HG03103 (cell line): Measurements from ENCODE around the gene ATP6V1F.

ENCODE experiments used
- ATAC-seq: cut with Tn5 transposase; IDR thresholded peaks from one replicate; pipeline ENCODE4 v1.9.1; 2021; ENCODE audit warnings: low read depth; ENCODE audit not compliant: unreplicated experiment

The ATP6V1F gene

DNA sequence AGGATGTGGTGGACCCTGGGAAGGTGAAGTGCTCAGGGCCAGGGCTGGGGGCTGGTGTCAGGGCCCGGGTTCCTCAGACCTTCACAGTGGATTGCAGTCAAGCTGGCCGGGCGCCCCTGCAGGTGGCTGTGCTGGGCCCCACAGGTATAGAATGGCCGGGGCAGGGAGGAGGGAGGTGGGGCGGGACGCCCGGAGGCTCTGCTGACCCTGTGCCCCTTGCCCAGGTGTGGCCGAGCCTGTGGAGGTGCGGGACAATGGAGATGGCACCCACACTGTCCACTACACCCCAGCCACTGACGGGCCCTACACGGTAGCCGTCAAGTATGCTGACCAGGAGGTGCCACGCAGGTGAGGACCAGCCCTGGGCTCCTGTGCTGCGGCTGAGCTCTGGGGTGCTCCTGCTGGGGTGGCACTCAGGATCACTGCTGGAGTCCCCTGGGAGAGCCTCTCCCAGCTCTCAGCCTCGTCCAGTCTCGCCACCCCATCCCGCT lies 14.9 kb upstream of the ATP6V1F start:
- no peak for ATAC-seq

DNA sequence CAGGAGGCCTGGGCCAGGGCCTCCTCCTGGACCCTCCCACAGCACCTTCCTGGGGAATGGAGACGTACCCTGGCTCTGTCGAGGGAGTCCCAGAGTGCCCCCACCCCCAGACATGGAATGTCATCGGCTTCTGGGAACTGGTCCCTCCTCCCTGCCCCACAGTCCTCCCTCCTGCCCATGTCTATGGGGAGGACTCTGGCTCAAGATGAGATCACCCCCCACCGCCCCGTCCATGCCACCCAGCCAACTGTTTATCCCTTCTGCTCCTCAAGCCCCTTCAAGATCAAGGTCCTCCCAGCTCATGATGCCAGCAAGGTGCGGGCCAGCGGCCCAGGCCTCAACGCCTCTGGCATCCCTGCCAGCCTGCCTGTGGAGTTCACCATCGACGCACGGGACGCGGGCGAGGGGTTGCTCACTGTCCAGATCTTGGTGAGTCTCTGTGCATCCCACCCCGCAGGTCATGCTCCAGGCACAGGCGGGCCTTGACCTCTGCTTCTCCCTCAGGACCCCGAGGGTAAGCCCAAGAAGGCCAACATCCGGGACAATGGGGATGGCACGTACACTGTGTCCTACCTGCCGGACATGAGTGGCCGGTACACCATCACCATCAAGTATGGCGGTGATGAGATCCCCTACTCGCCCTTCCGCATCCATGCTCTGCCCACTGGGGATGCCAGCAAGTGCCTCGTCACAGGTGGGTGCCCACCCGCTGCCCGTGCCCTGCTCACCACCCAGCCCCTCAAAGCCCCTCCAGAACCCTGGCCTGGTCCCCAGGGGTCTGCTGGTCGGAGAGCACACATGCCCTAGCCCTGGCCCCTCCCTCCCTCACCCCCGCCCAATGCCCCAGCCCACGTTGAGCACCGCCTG lies 14.1 kb upstream of the ATP6V1F start:
- no peak for ATAC-seq

DNA sequence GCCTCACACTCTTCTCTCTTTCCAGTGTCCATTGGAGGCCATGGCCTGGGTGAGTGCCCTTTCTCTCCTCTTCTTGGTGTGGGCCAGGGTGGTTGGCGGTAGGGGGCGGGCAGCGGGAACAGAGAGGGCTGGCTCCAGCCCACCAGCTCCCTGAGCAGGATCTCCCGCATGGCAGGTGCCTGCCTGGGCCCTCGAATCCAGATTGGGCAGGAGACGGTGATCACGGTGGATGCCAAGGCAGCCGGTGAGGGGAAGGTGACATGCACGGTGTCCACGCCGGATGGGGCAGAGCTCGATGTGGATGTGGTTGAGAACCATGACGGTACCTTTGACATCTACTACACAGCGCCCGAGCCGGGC lies 13.5 kb upstream of the ATP6V1F start:
- ATAC-seq: no peak

DNA sequence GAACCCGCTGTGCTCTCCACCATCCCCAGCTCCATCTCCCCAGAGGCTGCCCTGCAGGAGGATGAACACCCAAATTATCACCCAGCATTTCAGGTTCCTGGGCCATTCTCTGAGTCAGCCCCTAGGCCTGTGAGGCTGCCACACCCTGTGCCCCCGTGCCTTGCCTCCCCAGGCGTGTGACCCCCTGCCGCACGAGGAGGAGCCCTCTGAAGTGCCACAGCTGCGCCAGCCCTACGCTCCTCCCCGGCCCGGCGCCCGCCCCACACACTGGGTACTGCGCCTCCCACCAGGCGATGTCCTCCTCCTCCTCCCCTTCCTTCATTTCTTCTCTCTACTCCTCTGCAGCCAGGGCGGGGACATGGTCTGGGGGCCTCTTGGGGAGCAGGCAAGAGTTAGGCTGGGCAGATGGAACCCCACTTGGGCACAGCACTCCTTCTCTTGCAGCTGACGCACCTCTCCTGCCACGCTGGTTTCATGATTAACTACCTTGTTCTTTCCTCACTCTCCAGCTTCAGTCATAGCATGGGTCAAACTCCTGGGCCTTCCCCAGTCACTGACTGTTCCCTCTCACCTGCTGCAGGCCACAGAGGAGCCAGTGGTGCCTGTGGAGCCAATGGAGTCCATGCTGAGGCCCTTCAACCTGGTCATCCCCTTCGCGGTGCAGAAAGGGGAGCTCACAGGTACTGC lies 12.7 kb upstream of the ATP6V1F start:
- ATAC-seq: no peak

DNA sequence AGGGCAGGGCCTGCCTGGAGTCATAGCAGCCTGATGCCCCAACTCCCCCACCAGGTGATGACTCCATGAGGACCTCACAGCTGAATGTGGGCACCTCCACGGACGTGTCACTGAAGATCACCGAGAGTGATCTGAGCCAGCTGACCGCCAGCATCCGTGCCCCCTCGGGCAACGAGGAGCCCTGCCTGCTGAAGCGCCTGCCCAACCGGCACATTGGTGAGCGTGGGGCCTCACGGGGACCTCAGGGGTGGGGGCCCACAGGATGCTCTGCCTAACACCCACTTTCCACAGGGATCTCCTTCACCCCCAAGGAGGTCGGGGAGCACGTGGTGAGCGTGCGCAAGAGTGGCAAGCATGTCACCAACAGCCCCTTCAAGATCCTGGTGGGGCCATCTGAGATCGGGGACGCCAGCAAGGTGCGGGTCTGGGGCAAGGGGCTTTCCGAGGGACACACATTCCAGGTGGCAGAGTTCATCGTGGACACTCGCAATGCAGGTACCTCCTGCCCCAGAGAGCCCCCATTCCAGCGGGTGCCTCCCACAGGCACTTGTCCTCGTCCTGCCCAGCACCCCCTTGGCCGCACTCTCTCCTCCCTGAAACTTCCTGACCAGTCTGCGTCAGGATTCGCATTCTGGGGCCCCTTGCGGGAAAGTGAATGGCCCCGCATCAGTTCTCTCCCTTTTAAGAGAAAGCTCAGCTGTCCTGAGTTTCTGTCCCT lies 10.0 kb upstream of the ATP6V1F start:
- ATAC-seq: no peak

DNA sequence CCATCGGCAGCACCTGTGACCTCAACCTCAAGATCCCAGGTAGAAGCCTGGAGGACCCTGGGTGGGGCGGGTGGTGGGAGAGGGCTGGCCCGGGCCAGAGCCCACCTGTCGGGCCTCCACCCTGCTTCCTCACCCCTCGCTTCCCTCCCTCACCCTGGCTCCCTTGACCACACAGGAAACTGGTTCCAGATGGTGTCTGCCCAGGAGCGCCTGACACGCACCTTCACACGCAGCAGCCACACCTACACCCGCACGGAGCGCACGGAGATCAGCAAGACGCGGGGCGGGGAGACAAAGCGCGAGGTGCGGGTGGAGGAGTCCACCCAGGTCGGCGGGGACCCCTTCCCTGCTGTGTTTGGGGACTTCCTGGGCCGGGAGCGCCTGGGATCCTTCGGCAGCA lies 8.9 kb upstream of the ATP6V1F start:
- no peak for ATAC-seq

DNA sequence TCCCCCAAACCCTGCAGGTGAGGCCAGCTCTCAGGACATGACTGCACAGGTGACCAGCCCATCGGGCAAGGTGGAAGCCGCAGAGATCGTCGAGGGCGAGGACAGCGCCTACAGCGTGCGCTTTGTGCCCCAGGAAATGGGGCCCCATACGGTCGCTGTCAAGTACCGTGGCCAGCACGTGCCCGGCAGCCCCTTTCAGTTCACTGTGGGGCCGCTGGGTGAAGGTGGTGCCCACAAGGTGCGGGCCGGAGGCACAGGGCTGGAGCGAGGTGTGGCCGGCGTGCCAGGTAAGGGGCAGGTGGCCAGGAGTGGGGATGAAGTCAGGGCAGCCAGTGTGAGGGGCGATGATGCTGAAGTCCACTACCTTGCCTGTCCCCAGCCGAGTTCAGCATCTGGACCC lies 8.3 kb upstream of the ATP6V1F start:
- ATAC-seq: no peak

DNA sequence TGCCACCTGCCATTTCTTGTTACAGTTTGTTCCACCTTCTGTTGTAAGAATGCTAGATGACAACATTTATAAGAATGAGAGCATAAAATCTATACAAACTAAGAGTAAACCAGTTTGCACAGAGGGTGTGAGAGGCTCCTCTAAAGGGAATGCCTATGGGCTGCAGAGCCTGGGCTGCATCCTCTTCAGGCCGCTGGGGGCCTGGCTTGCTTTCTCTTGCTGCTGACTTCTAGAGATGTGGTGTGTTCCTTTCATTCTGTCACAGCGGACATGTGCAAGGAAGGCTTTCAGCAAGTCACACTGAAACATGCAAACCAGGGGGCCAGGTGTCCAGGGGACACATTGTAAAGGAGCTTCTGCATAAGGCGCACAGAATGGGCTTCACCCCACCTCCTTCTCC lies 7.1 kb upstream of the ATP6V1F start:
- ATAC-seq: no peak

DNA sequence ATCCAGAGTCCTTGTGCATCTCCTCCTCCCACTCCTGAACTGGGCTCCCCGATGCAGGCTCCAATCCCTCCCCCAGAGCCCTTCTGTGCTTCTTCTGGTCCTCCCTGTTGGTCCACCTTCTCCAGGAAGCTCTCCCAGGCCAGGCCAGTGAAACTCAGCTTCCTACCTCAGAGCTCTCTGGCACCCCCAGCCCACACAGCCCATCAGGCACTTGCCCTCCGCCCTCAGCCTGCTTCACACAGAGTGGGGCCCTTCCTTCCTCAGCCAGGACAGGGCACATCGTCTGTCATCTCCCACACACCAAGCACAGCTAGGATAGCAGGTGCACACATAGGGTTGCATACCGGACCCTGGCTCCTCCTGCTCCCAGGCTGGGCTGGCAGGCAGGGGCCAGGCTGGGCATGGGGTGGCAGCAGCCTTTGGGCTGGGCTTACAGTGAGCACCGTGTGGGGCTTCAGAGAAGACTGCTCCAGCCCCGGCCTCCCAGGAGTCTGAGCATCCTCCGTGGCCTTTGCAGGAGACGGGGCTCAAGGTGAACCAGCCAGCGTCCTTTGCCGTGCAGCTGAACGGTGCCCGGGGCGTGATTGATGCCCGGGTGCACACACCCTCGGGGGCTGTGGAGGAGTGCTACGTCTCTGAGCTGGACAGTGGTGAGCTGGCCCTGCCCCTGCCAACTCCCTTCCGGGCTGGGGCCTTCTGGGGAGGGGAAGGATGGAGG lies 6.5 kb upstream of the ATP6V1F start:
- ATAC-seq: no peak

DNA sequence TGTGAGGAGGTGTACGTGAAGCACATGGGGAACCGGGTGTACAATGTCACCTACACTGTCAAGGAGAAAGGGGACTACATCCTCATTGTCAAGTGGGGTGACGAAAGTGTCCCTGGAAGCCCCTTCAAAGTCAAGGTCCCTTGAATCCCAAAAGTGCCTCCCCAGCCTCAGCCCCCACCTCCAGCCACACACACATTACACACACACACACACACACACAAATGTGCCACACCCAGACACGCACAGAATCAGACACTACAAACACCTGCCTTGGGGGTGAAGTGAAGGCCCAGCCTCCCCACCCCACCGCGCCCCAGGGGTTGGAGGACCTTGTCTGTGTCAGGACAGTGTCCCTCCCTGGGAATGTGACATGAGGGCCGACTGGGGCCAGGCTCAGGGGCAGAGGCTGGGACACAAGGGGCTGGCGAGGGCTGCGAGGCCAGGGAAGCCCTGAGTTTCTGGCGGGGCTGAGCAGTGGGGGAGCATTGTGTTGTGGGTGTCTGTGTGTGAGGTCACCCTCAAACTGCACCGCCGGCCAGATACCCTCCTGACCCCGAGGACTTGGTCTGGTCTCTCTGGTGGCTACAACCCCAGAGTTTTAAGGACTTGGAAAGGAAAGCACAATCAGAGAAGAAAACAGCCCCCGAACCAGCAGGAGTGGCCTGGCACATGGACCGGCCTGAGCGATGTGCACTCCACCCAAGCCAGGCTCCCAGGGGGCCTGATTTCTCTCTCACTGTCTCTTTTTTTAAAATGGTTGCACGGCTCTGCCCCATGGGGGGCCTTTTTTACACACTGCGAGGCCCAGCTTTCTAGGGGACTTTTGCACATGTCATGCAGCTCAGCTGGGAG lies 4.0 kb upstream of the ATP6V1F start:
- no peak for ATAC-seq

DNA sequence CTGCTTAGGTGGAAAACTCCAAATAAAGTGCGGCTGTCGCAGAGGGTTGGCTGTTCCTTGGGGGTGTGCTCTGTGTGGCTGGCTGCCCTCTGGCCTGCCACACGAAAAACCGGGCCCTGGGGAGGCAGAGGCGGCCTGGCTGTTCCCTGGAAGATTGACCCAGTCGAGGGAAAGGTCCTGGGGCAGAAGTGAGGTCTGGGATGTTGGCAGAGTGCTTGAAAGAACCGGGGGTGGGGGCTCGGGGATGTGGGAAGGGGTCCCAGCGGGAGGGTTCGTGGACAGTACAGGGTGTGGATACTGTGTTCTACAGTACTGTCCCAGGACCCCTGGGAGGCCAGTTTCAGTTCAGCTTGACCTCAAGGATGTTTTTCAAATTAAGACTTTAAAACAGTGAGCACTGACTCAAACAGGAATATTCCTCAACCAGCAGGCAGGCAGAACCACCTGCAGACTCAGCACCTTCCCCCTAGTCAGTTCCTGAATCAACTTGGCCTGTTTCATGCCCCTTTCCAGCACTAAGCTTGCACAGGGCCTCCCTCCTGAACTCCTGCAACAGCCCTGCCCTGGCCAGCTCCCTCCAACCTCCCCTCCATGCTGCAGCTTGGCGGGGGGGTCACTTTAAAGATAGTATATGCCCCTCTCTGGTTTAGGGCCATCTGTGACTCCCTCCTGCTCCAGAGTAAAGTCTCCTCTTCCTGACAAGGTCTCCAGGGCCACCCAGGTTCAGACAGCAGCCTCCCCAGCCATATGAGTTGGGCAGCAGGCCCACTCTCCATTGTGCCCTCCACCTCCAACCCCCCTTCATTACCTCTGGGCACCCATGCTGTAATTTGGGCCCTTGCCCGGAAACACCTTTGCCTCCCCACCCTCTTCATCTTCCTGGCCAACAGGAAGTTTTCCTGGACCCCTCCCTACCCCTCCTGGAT lies 3.2 kb upstream of the ATP6V1F start:
- ATAC-seq: no peak

DNA sequence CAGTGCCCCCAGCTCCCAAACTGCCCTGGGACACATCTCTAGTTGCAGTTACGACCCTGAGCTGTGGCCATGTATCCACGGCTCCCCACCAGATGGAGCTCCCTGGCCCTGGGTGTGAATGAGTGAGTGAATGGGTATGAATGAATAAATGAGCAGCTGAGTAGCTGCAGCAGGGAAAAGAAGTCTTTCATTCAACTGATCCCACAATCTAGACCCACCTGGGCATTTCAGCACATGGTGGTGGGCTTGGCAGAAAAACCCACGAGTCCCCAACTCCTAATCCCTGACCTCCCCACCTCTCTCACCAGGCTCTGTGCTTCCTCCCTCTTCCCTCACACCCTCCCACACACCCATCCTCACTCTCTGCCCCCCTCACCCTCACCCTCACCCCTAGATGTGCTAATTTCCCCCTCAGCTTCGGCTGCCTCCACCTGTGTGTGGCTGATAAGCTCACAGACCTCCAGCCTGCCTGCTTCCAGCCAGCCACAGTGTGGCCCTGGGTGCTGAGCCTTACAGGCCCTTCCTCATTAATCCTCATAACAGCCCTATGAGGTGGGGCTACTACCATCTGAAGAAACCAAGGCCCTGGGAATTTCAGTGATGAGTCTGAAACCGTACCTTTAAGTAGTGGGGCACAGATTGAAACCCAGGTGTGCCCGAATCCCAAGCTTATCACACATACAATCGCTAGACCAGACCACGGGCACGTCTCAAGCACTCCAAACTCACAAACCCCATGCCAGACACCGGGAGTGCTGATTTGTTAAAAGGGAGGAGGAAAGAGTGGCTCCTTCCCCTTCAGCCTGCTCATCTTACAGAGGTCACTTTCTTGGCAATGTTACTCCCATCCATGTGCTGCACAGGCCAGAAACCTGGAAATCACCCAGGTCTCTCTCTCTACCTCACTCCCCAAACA lies 2.2 kb upstream of the ATP6V1F start:
- ATAC-seq: no peak

DNA sequence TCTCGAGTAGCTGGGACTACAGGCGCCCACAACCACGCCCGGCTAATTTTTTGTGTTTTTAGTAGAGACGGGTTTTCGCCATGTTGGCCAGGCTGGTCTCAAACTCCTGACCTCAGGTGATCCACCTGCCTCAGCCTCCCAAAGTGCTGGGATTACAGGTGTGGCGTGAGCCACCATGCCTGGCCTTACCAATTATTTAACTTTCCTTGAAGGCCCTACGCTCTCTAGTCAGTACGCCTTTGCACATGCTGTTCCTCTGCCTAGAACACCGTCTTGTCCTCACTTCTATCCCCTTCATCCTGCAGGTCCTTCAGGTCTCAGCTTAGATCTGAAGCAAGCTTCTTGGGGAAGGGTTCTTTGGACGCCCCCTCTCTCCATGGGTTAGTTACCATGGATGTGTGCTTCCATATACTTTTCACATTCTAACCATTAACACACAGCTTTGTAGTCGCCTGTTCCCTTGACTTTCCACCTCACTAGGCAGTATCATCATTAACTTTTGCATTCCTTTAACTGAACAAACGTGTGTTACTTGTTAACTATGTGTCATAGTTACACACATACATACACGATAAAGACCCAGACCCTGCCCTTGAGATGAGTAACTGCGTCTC lies 592 bp upstream of the ATP6V1F start:
- ATAC-seq: no peak

DNA sequence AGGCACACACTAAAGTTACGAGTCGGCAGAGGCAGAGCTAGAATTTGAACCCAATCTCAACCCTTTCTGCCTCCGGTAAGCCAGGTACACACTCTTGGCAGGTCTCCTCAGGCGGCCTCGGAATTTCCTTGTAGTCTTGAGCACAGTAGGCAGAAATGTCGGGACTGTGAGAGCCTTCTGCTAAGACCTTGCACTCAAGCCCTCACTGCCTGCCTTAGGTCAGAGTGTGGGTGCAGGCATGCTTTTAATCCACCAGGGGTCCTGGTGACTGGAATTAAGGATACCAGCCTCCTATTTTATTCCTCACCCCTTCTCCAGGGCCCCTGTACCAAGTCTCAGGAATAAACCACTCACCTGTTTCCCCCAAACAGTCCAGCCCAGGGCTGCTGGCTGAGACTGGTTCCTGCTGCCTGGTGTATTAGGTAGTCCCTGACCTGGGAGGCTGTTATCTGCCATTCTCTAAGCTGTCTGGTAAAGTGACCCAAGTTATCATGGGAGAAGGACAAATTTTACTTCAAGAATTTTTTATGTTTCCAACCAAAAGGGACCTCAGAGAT lies 855 bp downstream of the ATP6V1F start:
- ATAC-seq: no peak

DNA sequence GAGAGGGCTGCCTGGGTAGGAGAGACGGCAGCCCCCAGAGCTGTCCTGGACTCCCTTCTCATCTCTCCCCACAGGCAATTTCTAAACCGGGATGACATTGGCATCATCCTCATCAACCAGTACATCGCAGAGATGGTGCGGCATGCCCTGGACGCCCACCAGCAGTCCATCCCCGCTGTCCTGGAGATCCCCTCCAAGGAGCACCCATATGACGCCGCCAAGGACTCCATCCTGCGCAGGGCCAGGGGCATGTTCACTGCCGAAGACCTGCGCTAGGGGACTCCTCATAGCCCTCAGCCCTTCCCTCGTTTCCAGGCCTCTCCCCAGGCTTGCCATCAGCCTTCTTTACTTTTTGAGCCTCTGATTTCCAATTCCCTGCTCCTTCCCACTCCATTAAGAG lies 2.6 kb downstream of the ATP6V1F start:
- ATAC-seq: no peak

DNA sequence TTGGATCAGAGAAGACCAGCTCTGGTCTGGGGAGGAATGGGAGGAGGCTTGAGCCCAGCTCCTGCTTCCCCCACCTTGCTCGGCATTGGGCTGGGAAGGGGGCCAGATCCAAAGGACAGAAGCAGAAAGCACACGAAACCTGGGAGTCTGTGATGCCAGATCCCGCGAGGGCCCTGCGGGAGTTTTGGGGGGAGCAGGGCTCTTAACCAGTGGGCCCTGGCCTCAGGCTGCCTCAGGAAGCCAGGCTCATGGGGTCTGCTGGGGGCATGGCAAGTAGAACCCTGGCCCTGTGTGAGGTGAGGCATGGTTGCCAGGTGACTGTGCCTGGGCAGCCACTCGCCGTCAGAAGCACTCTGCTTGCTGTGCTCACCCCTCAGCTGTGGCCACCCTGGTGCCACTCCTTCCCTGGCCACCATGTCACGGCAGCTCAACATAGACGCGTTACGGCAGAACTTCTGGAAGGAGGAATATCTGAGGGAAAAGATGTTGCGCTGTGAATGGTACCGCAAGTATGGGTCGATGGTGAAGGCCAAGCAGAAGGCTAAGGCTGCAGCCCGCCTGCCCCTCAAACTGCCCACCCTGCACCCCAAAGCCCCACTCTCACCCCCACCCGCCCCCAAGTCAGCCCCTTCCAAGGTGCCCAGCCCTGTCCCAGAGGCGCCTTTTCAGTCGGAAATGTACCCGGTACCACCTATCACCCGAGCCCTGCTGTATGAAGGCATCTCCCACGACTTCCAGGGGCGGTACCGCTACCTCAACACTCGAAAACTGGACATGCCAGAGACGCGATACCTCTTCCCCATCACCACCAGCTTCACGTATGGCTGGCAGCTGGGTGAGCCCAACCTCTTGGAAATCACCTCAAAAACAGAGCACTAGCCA lies 3.6 kb downstream of the ATP6V1F start:
- no peak for ATAC-seq
